SU-DHL-6 (cell line): ENCODE data around the gene COL4A3.

Experiments used
- H2AFZ ChIP-seq: fragments of 200-600 bp; sonication (generic); 2 replicates; pipeline ENCODE4 v1.6.1; 2014; ENCODE audit warnings: low read depth, mild to moderate bottlenecking, moderate library complexity, mixed read lengths, antibody characterized with exemption, low read length; ENCODE audit not compliant: severe bottlenecking
- H3F3A ChIP-seq: fragments of 200-600 bp; shearing (Covaris generic); 2 replicates; pipeline ENCODE4 v1.6.0; 2016; ENCODE audit warnings: antibody characterized with exemption, mild to moderate bottlenecking; ENCODE audit not compliant: insufficient read depth
- H3K27ac ChIP-seq: fragments of 200-600 bp; sonication (generic); 2 replicates; pipeline ENCODE4 v1.5.1; 2016; ENCODE audit warnings: low read depth, mild to moderate bottlenecking, low read length, moderate library complexity, mixed read lengths
- H3K27me3 ChIP-seq: fragments of 200-600 bp; sonication (generic), shearing (Covaris generic); 2 replicates; pipeline ENCODE4 v1.6.0; 2014; ENCODE audit warnings: mild to moderate bottlenecking, low read length
- H3K36me3 ChIP-seq: fragments of 200-600 bp; sonication (generic); 2 replicates; pipeline ENCODE4 v1.6.1; 2014; ENCODE audit warnings: mild to moderate bottlenecking, low read length, mixed read lengths
- H3K4me2 ChIP-seq: fragments of 300-600, 200-600 bp; shearing (Covaris generic), sonication (generic); 2 replicates; pipeline ENCODE4 v1.6.0; 2014; ENCODE audit warnings: low read length, low read depth, mild to moderate bottlenecking; ENCODE audit not compliant: poor library complexity, severe bottlenecking
- H3K4me3 ChIP-seq: fragments of 200-600 bp; sonication (generic); 2 replicates; pipeline ENCODE4 v1.5.1; 2014; ENCODE audit warnings: antibody characterized with exemption, low read length, mild to moderate bottlenecking, mixed read lengths; ENCODE audit not compliant: insufficient read depth, poor library complexity, severe bottlenecking
- H3K79me2 ChIP-seq: fragments of 200-600 bp; sonication (generic); 2 replicates; pipeline ENCODE4 v1.6.1; 2014; ENCODE audit warnings: mild to moderate bottlenecking, low read length, moderate library complexity; ENCODE audit not compliant: insufficient read depth
- H3K9ac ChIP-seq: fragments of 200-600 bp; sonication (generic); 2 replicates; pipeline ENCODE4 v1.7.0; 2014; ENCODE audit warnings: mild to moderate bottlenecking, low read length
- H3K9me2 ChIP-seq: fragments of 200-600 bp; sonication (generic); replicated peaks from 2 replicates; pipeline ENCODE4 v1.6.1; 2014; ENCODE audit warnings: low read length; ENCODE audit not compliant: insufficient read depth
- H3K9me3 ChIP-seq: fragments of 200-600 bp; sonication (generic); 2 replicates; pipeline ENCODE4 v1.6.1; 2014; ENCODE audit warnings: low read length, mixed read lengths; ENCODE audit not compliant: insufficient read depth
- H4K20me1 ChIP-seq: fragments of 200-600 bp; sonication (generic); 2 replicates; pipeline ENCODE4 v1.6.1; 2014; ENCODE audit warnings: low read depth, mild to moderate bottlenecking, antibody characterized with exemption, low read length, moderate library complexity, mixed read lengths
- CTCF ChIP-seq: fragments of 200-600 bp; sonication (generic); IDR thresholded peaks from one replicate; pipeline ENCODE4 v1.5.1; 2017; ENCODE audit warnings: antibody characterized with exemption, mild to moderate bottlenecking, low read length, moderate library complexity; ENCODE audit not compliant: insufficient read depth, poor library complexity, severe bottlenecking
- EZH2phosphoT487 ChIP-seq: fragments of 200-600 bp; sonication (generic), shearing (Covaris generic); conservative IDR thresholded peaks from 2 replicates; pipeline ENCODE4 v1.6.1; 2018; ENCODE audit warnings: mild to moderate bottlenecking, antibody characterized with exemption, low read length, moderate library complexity, mixed read lengths

COL4A3 gene

GRCh38 chr2:227194219-227194618 is 29.8 kb downstream of the COL4A3 start:
- Histone ChIP-seq H3K79me2 (no peaks in the 10 kb centered on the region), H2AFZ (no peak overlapping the region), H4K20me1 (no peaks in the 10 kb centered on the region), H3K9me3 (no peaks in the 10 kb centered on the region), H3K9ac (no peak overlapping the region), H3F3A (no peaks in the 10 kb centered on the region), H3K27me3 (no peaks in the 10 kb centered on the region), H3K4me2 (no peak overlapping the region), H3K27ac (no peak overlapping the region), H3K9me2 (no peaks in the 10 kb centered on the region), H3K36me3 (no peaks in the 10 kb centered on the region), H3K4me3 (no peak overlapping the region)
- TF ChIP-seq CTCF (no peak), EZH2phosphoT487 (no peak)

- Histone ChIP-seq H3K36me3 (no peaks in the 10 kb centered on the region), H2AFZ (no peak overlapping the region), H3K9ac (no peak overlapping the region), H3K79me2 (no peaks in the 10 kb centered on the region), H3K27me3 (no peaks in the 10 kb centered on the region), H3K27ac (no peak overlapping the region), H3K9me3 (no peaks in the 10 kb centered on the region), H3K4me3 (no peak overlapping the region), H3K4me2 (no peak overlapping the region), H4K20me1 (no peaks in the 10 kb centered on the region), H3K9me2 (no peaks in the 10 kb centered on the region), H3F3A (no peaks in the 10 kb centered on the region)
- TF ChIP-seq CTCF (no peak), EZH2phosphoT487 (no peak)
These were observed 34.4 kb downstream of the COL4A3 start for GRCh38 chr2:227198866-227199265.

- no peak overlapping the region for H3K27ac ChIP-seq
- H3K4me2 ChIP-seq, result no peak overlapping the region
- H2AFZ ChIP-seq, result no peak overlapping the region
- no peaks in the 10 kb centered on the region for H3K27me3 ChIP-seq
- H3K79me2 ChIP-seq, result no peaks in the 10 kb centered on the region
- no peaks in the 10 kb centered on the region for H3F3A ChIP-seq
- H4K20me1 ChIP-seq, result no peaks in the 10 kb centered on the region
- no peak overlapping the region for H3K4me3 ChIP-seq
- no peak for TF ChIP-seq EZH2phosphoT487
- no peak for TF ChIP-seq CTCF
- no peaks in the 10 kb centered on the region for H3K9me2 ChIP-seq
- H3K9ac ChIP-seq, result no peak overlapping the region
- H3K9me3 ChIP-seq, result no peaks in the 10 kb centered on the region
- no peaks in the 10 kb centered on the region for H3K36me3 ChIP-seq
These were observed 37.3 kb downstream of the COL4A3 start for GRCh38 chr2:227201771-227202170.
